KG1 (cell line): ENCODE results near the gene PHACTR3.
"Not testable (repeated sequence)": the region's sequence is repeated elsewhere in the genome, so short reads cannot be mapped to it uniquely, and the experiment has no call there.

Experiments used
- DNase-seq: peaks from one replicate; lab custom pipeline; 2025; lab: John Stamatoyannopoulos, UW

The PHACTR3 gene

DNA sequence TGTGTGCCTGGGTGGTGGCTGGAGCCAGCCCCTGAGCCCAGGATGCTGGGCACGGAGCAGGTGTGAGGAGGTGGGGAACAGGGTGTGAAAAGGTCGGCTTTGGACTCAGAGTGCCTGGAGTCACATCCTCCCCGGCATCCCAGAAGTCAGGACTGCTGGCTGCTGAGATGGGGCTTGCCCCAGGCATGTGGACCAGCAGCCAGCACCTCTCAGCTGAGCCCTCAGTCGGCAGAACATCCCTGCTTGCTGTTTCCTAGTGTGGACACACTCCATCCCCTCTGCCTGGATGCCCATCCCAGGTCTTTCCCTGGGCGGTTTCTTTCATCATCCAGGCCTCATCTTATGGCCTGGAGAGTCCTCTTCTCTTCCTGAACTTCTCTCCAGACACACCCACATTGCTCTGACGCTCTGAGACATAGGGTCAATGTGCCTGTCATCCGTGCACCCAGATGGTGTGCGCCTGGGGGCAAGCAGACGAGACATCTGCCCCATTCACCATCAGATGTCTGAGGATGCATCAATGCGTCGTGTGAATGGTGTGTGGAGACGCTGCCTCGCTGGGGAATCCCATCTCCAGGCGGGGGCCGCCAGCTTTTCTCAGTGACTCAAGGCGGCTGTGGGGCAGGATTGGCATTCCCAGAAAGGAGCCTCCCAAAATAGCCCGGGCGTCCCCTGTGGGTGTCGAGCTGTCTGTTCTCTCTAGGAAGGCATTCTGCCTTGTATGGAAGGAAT, 224.9 kb downstream of the PHACTR3 start:
- no peak for DNase-seq

DNA sequence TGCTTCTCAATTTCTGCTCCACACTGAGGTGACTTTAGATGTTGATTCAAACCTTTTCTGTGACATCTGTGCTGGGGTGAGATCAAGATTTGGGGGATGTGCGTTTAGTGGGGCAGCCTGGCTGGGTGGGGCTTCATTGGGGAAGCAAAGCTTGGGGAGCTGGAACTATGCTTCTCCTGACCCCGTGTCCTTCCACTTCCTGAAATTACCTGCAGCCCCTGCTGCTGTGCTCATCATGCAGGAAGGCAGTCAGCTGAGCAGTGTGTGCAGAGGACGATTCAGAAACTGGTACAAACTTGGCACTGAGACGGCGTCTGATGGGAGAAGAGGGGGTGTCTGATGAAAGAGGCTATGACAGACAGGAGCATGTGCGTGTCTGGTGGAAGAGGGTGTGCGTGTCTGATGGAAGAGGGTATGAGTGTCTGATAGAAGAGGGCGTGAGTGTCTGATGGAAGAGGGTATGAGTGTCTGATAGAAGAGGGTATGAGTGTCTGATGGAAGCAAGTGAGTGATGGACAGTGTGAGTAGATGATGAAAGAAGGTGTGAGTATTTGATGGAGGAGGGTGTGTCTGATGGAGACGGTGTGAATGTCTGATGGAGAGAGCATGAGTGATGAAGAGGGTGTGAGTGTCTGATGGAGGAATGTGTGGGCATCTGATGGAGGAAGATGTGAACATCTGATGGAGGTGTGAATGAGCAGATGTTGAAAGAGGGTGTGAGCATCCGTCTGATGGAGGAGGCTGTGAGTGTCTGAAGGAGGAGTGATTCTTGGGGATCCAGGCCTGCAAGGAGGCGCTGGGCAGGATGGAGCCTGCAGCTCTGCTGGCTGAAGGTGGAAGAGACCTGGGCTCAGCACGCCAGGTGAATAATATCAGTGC, 225.7 kb downstream of the PHACTR3 start:
- DNase-seq, result no peak

DNA sequence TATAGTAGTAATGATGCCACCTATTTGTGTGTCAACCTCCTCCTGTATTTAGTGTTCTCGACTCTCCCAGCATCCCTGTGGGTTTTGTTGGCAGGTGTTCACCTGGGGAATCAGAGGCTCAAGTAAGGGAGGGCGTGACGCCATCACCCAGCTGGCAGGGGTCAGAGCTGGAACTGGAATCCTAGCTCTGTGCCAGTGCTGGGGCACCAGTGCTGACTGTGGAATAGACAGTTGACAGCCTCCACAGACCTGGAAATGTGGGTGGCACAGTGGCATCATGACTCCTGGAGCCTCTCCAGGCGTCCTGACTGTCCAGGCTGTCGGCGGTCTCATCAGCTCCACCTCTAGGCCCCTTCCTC, 226.3 kb downstream of the PHACTR3 start:
- DNase-seq, result no peak

DNA sequence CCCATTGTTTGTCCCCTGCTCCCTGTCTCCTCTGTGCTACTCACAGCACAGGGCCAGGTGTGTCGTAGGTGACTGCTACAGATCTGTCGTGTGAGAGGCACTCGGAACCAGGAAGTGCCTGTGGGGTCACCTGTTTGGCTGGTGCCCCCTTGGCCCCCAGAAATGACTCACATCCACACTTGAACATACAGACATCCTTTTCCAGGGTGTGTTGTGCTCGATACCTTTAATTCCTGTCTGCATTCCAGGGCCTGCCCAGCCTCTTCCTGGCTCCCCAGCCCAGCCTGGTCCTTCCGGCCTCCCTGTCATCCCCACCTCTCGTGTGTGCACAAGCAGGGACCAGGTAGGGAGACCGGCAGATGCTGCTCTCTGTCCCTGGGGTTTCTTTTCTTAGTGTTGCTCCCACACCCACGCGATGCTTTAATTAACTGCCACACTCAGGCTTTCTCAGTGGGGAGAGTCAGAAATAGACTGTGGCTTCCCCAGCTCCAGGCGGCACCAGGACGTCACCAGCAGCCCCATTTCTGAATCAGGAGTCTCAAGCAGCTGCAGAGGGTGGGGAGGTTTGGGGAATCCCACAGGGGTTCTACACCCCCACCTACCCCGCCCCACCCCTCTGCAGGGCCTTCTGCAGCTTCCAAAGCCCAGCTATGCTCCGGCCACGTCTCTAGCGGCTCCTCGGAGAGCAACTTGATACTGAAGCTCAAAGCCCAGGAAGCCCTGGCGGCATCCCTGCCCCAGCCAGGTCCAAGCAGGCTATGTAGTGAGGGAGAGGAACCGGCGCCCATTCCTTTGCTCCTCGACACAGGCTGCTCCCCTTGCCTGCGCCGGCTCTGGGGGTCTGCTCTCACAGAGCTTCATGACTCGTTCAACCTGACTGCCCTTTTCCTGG, 226.9 kb downstream of the PHACTR3 start:
- no peak for DNase-seq

DNA sequence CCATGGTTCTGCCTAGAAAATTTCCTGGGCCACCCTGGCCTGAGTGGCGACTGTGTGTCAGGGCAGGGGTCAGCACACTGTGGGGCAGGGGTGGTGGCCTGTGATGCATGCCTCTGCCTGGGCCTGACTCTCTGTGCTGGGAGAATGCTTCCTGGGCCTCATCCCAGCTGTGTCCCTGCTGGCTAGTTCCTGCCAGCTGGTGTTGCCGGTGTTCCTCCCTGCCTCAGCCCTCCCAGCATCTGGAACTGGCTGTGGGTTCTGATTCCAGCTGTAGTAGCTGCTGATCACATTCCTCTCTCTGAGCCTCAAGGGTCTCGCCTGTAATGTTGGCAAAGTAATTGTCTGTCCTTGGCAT, 227.6 kb downstream of the PHACTR3 start:
- DNase-seq, result no peak

DNA sequence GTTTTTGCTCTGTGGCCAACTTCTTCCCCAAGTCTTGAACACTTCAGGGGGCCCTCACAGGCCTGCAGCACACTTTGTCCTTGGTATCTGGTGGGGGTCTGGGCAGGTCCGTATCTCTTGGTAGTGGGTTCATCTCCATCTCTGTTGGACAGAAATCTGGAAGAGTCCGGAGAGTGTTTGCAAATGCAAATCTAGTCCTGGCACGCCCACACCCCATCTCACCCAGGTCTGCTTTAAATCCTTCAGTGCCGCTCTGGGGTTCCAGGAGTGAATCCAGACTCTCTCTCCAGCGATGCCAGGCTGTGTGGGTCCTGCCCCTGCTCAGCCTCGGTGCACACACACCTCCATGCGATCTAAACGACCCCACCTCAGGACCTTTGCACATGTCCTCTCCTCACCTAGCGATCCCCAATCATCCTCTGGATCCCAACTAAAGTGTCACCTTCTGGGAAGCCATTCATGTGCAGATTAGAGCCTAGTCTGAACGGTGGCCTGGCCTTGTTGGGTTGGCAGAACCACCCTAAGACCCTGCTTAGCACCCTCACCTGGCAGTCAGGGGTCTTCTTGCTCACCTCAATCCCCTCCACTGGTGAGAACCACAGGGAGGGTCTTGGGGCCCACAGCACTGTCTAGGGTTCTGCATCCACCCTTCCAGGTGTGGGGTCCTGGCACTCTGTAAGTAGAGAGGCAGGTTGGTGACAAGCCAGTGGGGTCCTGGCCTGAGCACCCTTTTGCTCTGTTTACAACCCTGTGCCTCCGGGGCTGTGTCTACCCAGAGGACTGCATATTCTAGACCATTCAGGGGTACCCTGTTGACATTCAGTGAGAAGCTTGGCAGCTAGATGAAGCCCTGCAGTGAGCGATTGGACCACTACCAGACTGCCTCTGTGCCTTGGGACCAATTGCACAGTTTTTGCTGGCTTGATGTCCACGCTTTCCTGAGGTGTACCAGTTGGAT, 228.3 kb downstream of the PHACTR3 start:
- DNase-seq, result no peak

DNA sequence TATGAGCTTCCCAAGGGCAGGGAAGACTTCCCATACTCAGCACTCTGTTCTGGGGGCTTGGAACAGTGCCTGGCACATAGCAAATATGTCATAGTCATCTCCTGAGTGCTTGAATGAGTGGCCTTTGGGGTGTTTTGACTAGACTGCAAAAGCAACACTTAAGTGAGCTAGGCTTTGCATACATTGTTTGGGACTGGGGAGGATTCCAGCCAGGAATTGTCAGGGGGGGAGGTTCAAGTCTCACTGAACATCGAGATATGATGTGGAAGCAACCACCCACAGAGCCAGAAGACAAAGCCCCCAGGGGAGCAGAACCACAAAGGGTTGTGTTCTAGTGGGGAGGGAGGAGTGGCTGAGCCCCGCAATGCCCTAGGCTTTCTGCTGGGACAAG, 230.7 kb downstream of the PHACTR3 start:
- DNase-seq, result no peak

DNA sequence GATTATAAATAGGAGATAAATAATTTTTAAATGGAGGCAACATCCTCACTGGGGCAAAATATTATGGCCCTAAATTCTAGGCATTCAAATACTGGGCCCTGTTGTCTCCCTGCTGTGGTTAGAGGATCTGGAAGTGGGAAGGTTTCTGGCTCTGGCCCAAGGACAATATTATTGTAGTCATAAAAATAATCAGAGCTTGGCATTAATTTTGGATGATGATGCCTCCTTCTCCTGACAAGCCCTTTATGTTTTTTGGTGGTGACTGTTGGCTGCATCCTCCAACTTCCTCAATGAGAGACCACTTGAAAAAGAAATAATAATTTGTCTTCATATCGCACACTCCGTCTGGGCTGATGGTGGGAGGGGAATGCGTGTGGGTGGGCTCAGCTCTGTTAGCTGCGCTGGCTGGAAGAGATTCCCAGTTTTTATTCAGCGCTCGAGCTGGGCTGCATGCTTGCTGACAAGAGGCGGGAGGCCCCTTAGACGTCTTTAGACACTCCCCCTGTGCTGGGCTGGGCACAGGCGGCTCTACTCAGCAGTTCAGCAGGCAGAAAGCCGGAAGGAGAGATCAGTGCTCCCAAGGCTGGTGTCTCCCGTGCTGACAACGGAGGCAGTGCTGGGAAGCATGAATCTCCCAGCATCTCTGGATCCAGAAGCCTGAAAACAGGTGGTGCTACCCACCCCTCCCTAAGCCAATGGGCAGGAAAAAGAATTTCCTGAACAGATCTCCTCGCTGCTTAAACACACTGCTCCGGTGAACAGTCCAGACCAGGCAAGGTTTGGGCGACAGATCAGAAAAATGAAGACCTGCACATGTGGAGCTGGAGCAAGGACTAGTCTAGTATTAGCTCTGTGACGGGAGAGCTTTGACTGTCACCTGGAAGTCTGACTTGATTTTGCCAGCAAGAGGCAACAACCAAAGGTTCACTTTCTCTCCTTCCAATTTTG, 231.4 kb downstream of the PHACTR3 start:
- no peak for DNase-seq

DNA sequence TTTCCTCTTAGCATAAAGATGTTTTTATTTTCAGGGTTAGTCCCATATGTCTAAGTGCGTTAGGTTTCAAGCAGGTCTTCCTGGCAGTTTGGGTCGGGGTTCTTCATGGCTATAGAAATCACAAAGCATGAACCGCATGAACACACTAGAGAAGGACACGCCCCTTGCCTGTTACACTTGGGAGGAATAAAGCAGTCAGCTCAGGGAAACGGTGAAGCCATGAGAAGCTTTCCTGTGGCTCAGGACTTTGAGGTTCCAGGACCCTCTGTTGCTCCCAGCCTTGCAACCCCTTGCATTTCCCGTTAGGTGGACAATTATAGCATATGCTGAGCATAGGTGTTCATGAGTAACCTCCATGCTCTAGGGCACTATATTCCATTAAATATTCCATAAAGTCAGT, 232.4 kb downstream of the PHACTR3 start:
- no peak for DNase-seq

DNA sequence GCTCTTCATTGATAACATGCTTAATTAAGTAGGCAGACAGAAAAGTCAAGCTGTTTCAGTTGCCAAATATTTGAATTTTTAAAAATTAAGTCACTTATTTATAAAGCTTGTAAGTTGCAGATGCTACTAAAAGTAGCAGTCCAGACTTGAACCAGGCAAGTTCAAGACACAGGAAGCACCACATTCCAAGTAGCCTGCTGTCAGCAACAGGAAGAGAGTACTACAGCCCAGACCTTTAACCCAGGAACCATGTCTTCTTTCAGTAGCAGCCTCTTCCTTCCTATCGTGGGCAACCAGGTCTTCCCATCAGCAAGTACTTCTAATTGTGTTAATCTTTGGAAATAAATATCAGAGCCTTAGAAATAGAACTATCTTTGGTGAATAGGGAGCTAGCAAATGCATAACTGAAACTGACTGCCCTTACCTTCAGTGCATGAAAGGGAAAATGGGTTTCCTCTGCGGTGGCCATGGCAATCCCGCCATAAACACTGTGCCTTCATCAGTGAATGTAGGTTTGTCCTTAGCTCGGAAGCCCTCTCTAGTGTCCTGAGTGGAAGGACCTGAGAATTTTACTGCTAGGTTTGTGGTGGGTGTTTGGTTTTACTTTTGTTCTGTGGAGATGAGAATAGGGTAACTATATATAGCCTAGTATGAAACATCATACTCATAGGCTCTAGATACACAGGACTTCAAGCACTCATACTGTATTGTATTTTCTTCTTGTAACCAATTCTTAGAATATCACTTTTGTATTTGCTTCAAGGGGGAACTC, 233.5 kb downstream of the PHACTR3 start:
- no peak for DNase-seq

DNA sequence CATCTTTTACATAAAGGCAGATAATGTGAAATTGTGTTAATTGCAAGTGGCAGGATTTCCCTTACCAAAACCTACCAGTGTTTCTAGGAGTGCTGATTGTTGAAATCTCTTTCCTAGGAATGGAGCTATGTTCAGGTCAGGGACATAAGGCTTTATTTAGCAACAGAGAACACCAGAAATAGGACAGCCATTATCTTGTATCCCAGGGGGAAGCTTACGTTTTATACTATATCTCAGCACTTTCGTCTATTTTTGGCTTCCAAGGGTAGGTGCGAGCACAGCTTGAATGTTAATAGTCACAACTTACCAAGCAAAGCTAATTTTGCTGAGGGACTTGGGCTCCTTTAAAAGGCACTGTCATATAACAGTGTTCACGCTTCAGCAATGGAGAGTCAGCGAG, 235.1 kb downstream of the PHACTR3 start:
- DNase-seq, result no peak

DNA sequence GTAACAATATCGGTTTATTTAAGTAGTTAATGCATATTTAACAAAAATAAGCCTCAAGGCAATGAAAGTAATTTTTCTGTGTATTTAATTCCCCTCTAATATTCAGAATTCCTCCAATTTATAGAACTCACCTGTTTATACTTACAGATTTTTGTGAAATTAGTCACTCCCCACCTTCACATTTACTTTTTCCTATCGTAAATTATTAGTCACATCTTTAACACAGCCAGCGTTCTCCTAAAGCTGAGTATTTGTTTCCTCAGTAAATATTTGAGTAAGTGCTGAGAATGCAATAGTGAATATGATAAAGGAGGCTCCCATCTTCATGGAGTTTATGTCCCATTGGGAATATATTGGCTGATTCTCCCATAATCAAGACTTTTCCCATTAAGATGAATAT, 241.1 kb downstream of the PHACTR3 start:
- DNase-seq, result no peak

DNA sequence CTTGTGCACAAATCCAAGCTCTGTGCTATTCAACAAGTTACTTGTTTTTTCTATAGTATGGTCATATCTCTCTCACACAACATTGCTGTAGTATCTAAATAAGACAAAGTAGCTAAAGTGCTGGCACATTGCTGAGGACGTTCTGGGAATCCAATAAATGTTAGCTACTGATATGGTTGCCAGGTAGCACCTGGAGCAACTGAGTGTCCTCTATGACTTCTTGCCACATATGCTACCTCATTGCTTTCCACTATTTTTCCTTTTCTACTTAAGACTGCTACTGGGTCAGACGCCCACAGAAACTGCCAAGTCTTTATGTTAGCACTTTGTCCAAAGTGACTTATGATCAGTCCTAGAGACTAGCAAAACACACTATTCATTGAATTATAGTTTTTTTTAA, 243.8 kb downstream of the PHACTR3 start:
- no peak for DNase-seq

DNA sequence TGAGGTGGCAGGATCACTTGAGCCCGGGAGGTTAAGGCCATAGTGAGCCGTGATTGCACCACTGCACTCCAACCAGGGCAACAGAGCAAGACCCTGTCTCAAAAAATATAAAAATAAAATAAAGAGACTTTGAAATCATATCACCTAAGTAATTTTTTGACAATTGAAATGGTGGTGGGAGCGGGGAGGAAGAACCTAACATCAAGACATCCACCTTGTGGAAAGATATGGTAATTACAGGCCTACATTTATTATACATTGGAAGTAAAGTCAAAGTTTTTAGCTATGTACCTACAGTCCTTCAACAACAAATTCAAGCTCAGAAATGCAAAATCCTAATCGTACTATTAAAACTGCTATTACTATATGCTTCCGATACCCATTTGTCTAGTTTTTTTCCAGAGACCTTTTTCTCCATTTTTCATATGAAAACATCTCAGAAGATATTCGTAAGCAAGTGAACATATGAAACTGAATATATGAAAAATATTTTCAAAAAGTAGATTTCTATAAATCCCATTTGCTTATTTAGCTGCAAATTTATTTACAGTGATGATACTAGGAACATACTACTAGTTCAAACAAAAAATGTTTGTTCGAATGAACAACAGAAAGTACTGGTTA, 245.8 kb downstream of the PHACTR3 start:
- DNase-seq, result no peak

DNA sequence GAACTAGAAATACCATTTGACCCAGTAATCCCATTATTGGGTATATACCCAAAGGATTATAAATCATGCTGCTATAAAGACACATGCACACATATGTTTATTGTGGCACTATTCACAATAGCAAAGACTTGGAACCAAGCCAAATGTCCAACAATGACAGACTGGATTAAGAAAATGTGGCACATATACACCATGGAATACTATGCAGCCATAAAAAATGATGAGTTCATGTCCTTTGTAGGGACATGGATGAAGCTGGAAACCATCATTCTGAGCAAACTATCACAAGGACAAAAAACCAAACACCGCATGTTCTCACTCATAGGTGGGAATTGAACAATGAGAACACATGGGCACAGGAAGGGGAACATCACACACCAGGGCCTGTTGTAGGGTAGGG, 252.2 kb downstream of the PHACTR3 start:
- not testable (repeated sequence) for DNase-seq

DNA sequence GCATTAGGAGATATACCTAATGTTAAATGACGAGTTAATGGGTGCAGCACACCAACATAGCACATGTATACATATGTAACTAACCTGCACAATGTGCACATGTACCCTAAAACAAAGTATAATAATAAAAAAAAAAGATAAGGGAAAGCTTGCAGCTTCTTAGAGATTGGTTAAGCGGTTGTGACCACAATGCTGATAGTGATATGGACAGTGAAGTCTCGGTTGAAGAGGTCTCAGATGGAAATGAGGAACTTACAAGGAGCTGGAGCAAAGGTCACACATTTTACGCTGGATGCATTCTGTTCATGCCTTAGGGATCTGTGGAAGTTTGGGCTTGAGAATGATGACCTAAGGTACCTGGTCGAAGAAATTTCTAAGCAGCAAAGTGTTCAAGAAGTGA, 252.6 kb downstream of the PHACTR3 start:
- not testable (repeated sequence) for DNase-seq

DNA sequence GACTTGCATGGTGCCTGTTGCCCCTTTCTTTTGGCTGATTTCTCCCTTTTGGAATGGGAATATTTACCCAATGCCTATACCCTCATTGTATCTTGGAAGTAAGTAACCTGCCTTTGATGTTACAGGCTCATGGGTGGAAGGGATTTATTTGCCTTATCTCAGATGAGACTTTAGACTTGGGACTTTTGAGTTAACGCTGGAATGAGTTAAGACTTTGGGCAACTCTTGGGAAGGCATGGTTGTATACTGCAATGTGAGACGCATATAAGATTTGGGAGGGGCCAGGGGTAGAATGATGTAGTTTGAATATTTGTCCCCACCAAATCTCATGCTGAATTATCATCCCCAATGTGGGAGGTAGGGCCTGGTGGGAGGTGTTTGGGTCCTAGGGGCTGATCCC, 253.6 kb downstream of the PHACTR3 start:
- no peak for DNase-seq

DNA sequence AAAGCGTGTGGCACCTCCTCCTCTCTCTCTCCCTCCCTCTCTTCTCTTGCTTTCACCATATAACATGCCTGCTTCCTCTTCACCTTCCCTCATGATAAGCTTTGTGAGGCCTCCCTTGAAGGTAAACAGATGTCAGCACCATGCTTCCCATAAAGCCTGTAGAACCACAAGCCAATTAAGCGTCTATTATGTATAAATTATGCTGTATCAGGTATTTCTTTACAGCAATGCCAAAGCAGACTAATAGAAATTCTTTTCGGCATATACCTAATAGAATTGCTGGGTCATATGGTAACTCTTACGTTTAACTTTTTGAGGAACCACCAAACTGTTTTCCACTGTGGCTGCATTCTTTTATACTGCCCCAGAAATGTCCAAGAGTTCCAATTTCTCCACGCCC, 254.1 kb downstream of the PHACTR3 start:
- no peak for DNase-seq

DNA sequence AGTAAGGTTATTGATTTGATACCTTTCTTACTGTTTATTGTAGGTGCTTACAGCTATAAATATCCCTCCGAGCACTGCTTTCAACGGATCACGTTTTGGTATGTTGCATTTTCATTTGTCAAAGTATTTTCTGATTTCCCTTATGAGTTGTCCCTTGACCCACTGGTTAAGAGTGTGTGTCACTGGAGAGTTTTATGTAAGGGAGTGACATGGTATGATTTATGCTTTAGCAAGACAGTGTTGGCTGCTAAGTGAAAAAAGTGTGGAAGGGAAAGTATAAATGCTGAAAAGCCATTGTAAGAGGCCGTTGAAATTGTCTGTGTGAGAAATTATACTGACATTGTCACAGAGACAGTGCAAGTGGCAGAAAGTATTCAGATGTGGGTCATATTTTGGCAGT, 257.1 kb downstream of the PHACTR3 start:
- DNase-seq, result no peak
